ENCODE measurements around the gene REPIN1. TPM values are rescaled to one million over a fixed set of nuclear protein-coding genes. Genes with fewer than 3 reads are reported as not detected.
A peak's percentile ranks its signal among the peaks of the same experiment; 100 is the strongest.

The REPIN1 gene
- polyA plus RNA-seq, 2 of the 4 experiments (the other 2 are of a cell fraction) = 48.1 to 101 TPM

GRCh38 chr7:150413640-150414081 lies 45.0 kb downstream of the REPIN1 start:
- FAIRE-seq (no peak), ATAC-seq (no peak)
- CTCF ChIA-PET = no interaction called here

GRCh38 chr7:150415161-150416153 lies 46.8 kb downstream of the REPIN1 start:
- FAIRE-seq (no peak), ATAC-seq (no peak)

More at GRCh38 chr7:150413640-150414081, 45.0 kb downstream of the REPIN1 start:
- no peak overlapping the region for H3K4me2 ChIP-seq
- no peak overlapping the region for H3K27ac ChIP-seq
- no peaks in the 10 kb centered on the region for H3K9me3 ChIP-seq
- WGBS (ENCODE audit: missing lambda C conversion rate) = 83% methylated on average over 11 of the region's 11 CpGs
- no peak overlapping the region for H3K4me3 ChIP-seq
- POLR2A ChIA-PET = no interaction called here
- H3K4me1 ChIP-seq = no peaks in the 10 kb centered on the region
- no peak for DNase-seq (ENCODE audit: low read depth in 1 of 2, low spot score in 1 of 2)
- TF ChIP-seq HOXA7 (CRISPR knock-in tag; IDR thresholded peaks at IDR 0.05) (no peak), NPAS2 (CRISPR knock-in tag; IDR thresholded peaks at IDR 0.05; ENCODE audit: borderline replicate concordance) (no peak), RARB (CRISPR knock-in tag; IDR thresholded peaks at IDR 0.05) (no peak)

GRCh38 chr7:150417239-150417638 lies 48.6 kb downstream of the REPIN1 start:
- no peak overlapping the region for H3K4me3 ChIP-seq
- no peak overlapping the region for H3K4me2 ChIP-seq
- ATAC-seq (no peak), DNase-seq (ENCODE audit: low read depth in 1 of 2, low spot score in 1 of 2) (no peak), FAIRE-seq (no peak)
- no peak overlapping the region for H3K27ac ChIP-seq
- no peaks in the 10 kb centered on the region for H3K9me3 ChIP-seq
- TF ChIP-seq PHF8 (IDR thresholded peaks at IDR 0.05; ENCODE audit: borderline replicate concordance, low read depth) = no peak
- TF ChIP-seq FOSB (CRISPR knock-in tag; IDR thresholded peaks at IDR 0.05) = no peak
- TF ChIP-seq NR3C1 (IDR thresholded peaks at IDR 0.05) = no peak
- no peak for TF ChIP-seq CHD2 (IDR thresholded peaks at IDR 0.05; ENCODE audit: low read length, partially characterized antibody)
- TF ChIP-seq CBX2 (IDR thresholded peaks at IDR 0.05; ENCODE audit: borderline replicate concordance, low read depth) = no peak
- no peak for TF ChIP-seq ZFP36 (IDR thresholded peaks at IDR 0.05; ENCODE audit: borderline replicate concordance, partially characterized antibody)
- ChIA-PET POLR2A (no interaction called here), CTCF (interaction anchor here (1.3 to 1.6 kb wide), 3 partner anchors 7 to 60 kb away, joined by 3 to 5 read pairs (median 3); no protein-coding TSS in a partner anchor)
- 79% methylated on average over 10 of the region's 10 CpGs for WGBS (ENCODE audit: missing lambda C conversion rate)
- H3K4me1 ChIP-seq = peaks cover 5% of the 10 kb centered on the region; the same call in 1 of the 3 replicates

More at GRCh38 chr7:150415161-150416153, 46.8 kb downstream of the REPIN1 start:
- Histone ChIP-seq H3K9me3 (no peaks in the 10 kb centered on the region), H3K4me2 (no peak overlapping the region), H3K4me1 (peaks cover under 1% of the 10 kb centered on the region; the same call in 1 of the 3 replicates), H3K27ac (no peak overlapping the region), H3K4me3 (no peak overlapping the region)
- TF ChIP-seq CEBPB (IDR thresholded peaks at IDR 0.05) (no peak), PBX3 (IDR thresholded peaks at IDR 0.05) (no peak), FOSB (CRISPR knock-in tag; IDR thresholded peaks at IDR 0.05) (no peak)
- no peak for DNase-seq (ENCODE audit: low read depth in 1 of 2, low spot score in 1 of 2)
- ChIA-PET POLR2A (no interaction called here), CTCF (interaction anchor here (1.2 kb wide), 1 partner anchor 10 kb away, joined by 3 read pairs; a partner anchor contains a TSS)
- 72% methylated on average over 19 of the region's 19 CpGs for WGBS (ENCODE audit: missing lambda C conversion rate)

GRCh38 chr7:150417863-150418262 lies 49.2 kb downstream of the REPIN1 start:
- TF ChIP-seq NR3C1 (IDR thresholded peaks at IDR 0.05) (no peak), MAZ (IDR thresholded peaks at IDR 0.05; ENCODE audit: borderline replicate concordance, low read depth, low read length) (no peak), CTCF (IDR thresholded peaks at IDR 0.05) (peak; percentile 12; the same call in 1 of the 3 replicates)
- peaks cover 5% of the 10 kb centered on the region; the same call in 1 of the 3 replicates for H3K4me1 ChIP-seq
- ATAC-seq = no peak
- POLR2A ChIA-PET = no interaction called here
- CTCF ChIA-PET = interaction anchor here (0.6 to 1.6 kb wide), 5 partner anchors 8 to 684 kb away, joined by 3 to 5 read pairs (median 3); no protein-coding TSS in a partner anchor
- no peaks in the 10 kb centered on the region for H3K9me3 ChIP-seq
- no peak overlapping the region for H3K27ac ChIP-seq
- FAIRE-seq = no peak
- WGBS (ENCODE audit: missing lambda C conversion rate) = 77% methylated on average over 6 of the region's 6 CpGs
- no peak for DNase-seq (ENCODE audit: low read depth in 1 of 2, low spot score in 1 of 2)
- no peak overlapping the region for H3K4me2 ChIP-seq
- no peak overlapping the region for H3K4me3 ChIP-seq

Data from A549 (cell line).